Non-pigmented ciliary epithelial cell (primary cell): ENCODE measurements around the gene FOLR3.
"Not testable (repeated sequence)": the region's sequence is repeated elsewhere in the genome, so short reads cannot be mapped to it uniquely, and the experiment has no call there.

Experiments used
- DNase-seq: peaks from one replicate; pipeline ENCODE4 v3.0.0-alpha.2; 2010; ENCODE audit warnings: low read depth

The FOLR3 gene

GRCh38 chr11:72123117-72123653 lies 12.3 kb upstream of the FOLR3 start:
- no peak for DNase-seq

GRCh38 chr11:72124046-72124445 lies 11.5 kb upstream of the FOLR3 start:
- no peak for DNase-seq

GRCh38 chr11:72125956-72126355 lies 9.6 kb upstream of the FOLR3 start:
- DNase-seq: no peak

DNA sequence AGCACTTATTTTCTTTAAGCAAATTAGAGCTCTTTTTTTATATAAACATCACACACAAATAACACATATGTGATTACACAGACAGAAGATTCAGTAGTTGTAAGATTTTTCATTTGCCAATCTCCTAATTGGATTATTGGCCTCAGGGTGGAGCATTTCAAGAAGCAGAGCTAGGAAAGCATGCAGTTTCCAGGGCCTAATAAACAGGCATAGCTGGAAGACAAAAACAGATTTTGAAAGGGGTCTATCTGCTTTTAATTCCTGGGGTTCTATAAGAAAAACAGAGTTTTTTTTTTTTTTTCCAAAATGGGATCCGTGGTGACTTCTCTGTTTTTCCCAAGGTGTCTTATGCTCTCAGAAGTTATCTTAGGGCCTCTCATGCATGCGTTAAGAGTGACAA lies 7.6 kb upstream of the FOLR3 start:
- no peak for DNase-seq

DNA sequence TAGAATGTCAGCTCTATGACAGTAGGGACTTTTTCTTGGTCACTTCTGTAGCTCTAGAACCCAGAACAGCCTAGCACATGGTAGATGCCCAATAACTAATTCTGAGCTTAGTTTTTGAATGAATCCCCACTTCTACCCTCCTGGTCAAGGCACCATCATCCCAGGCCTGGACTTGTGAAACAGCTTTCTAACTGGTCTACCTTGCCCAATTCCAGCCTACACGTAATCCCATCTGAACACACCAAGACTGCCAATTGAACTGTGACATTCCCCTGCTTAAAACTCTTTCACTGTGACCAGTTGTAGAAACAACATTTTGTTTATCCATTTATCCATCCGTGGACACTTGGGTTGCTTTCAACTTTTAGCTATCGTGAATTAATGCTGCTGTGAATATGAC lies 6.1 kb upstream of the FOLR3 start:
- DNase-seq: no peak

GRCh38 chr11:72132646-72133045 lies 2.9 kb upstream of the FOLR3 start:
- no peak for DNase-seq

- DNase-seq: no peak
These were observed 562 bp downstream of the FOLR3 start for GRCh38 chr11:72135891-72136683.

DNA sequence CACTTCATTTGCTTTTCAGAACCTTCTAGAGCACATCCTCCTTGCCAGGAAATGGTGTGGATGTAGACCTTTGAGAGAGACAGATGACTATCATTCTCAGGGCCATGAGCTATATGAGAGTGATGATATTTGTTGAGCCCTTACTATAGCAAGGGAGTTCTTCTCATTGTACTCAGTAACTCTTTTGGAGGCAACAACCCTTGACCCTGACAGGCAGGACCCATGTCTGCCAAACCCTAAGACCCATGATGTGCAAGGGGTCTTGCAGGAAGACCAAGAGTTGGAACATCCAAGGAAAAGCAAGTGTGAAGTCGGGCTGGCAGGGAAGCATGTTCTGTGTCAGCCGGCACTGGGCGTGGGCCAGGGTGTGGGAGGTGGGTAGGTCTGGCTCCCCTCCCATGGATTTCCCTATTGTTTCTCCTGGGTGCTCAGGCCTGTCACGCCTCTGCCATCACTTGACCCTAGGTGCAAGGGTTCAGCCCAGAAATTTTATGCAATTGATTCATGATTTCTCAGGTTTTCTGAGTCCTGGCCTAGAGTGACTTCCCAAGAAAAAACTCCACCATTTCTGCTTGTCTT lies 1.2 kb downstream of the FOLR3 start:
- DNase-seq: no peak

DNA sequence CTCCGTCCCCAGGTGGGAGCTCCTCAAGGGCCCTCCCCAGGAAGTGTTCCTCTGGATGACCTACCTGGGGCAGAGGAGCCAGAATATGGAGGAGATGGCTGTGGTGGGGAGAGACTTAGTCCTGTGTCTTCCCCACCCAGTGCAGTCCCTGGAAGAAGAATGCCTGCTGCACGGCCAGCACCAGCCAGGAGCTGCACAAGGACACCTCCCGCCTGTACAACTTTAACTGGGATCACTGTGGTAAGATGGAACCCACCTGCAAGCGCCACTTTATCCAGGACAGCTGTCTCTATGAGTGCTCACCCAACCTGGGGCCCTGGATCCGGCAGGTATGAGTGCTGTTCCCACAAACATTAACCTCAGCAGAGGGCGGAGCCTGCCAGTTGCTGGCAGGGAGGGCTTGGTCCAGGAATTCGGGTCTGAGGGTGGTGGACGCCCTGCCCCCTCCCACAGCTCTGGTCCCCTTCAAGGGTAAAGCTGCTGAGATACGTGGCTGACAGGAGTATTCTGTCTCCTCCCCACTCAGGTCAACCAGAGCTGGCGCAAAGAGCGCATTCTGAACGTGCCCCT lies 3.4 kb downstream of the FOLR3 start:
- DNase-seq: no peak

GRCh38 chr11:72139500-72139899 lies 4.0 kb downstream of the FOLR3 start:
- no peak for DNase-seq

DNA sequence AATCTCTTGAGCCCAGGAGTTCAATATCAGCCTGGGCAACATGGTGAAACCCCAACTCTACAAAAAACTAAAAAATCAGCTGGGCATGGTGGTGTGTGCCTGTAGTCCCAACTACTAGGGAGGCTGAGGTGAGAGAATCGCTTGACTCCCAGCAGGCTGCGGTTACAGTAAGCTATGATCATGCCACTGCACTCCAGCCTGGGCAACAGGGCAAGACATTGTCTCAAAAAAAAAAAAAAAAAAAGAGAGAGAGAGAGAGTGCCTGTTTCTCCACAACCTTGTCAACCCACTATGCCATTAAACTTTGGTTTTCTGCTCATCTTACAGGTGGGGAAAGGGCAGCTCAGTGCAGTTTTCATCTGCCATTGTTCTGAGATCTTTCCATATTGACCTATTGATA lies 5.1 kb downstream of the FOLR3 start:
- no peak for DNase-seq

- peak; percentile 91 for DNase-seq
These were observed 5.5 kb downstream of the FOLR3 start for GRCh38 chr11:72141066-72141465.

GRCh38 chr11:72142086-72142485 lies 6.6 kb downstream of the FOLR3 start:
- not testable (repeated sequence) for DNase-seq

- not testable (repeated sequence) for DNase-seq
These were observed 7.0 kb downstream of the FOLR3 start for GRCh38 chr11:72142543-72142942.

GRCh38 chr11:72144807-72145565 lies 9.5 kb downstream of the FOLR3 start:
- peak; percentile 73 for DNase-seq

GRCh38 chr11:72146625-72147024 lies 11.1 kb downstream of the FOLR3 start:
- no peak for DNase-seq

GRCh38 chr11:72150882-72151281 lies 15.4 kb downstream of the FOLR3 start:
- no peak for DNase-seq

- not testable (repeated sequence) for DNase-seq
These were observed 18.3 kb downstream of the FOLR3 start for GRCh38 chr11:72153874-72154273.

DNA sequence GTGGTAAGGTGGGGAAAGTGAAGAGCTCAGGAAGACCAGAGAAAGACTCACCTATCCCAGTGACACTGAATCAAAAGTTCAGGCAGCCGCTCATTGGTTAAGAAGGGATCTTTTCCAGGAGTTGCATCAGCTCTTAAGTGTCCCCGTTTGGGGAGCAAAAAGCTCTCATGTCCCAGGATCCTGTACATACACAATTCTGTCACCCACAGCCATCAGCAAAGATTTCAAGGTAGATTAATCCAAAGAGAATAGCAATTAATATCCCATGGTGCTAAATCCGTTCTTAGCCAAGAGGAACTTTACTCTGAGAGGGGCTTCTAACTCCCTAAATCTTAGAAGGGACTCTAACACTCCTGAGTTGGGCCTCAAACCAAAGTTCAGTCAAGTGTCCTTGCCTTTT lies 19.3 kb downstream of the FOLR3 start:
- no peak for DNase-seq

- DNase-seq: no peak
These were observed 20.2 kb downstream of the FOLR3 start for GRCh38 chr11:72155751-72156150.

GRCh38 chr11:72157131-72157530 lies 21.6 kb downstream of the FOLR3 start:
- DNase-seq: no peak

- DNase-seq: no peak
These were observed 24.8 kb downstream of the FOLR3 start for GRCh38 chr11:72160319-72160718.
